Omental fat pad (tissue), 4 donors: Measurements from ENCODE around the gene DDRGK1. TPM values are rescaled to one million over a fixed set of nuclear protein-coding genes. Genes with fewer than 3 reads are reported as not detected.
"Not testable (repeated sequence)": the region's sequence is repeated elsewhere in the genome, so short reads cannot be mapped to it uniquely, and the experiment has no call there.

Experiments used
- ATAC-seq: fragments of 150-250 bp; one replicate; pipeline ENCODE4 v1.9.1; 2016; ENCODE audit warnings: mild to moderate bottlenecking, moderate library complexity; ENCODE audit not compliant: low FRiP score
- DNase-seq: peaks from one replicate; pipeline ENCODE4 v3.0.0-alpha.2; 2019; ENCODE audit warnings: low spot score
- CTCF ChIP-seq, 3 donors: fragments of 450-650 bp; IDR thresholded peaks; one replicate each; pipeline ENCODE4 v1.5.1; 2016 to 2017; ENCODE audit warnings: antibody characterized with exemption in 3 of 3, mild to moderate bottlenecking in 3 of 3, moderate library complexity in 2 of 3
- total RNA-seq, 4 donors: library from RNA; depleted of rRNA; stranded (reverse); fragments of >200 nt; gene quantifications; one replicate each; pipeline ENCODE4 v1.1.0, GENCODE V29; 2016

DDRGK1 gene
- total RNA-seq, 4 donors from 2014 or later: 61.5 to 76.5 (median 68.2) TPM

- no peak for DNase-seq
- no peak for TF ChIP-seq CTCF (IDR thresholded peaks at IDR 0.05)
- ATAC-seq: no peak
These were observed 12.1 kb downstream of the DDRGK1 start for GRCh38 chr20:3192226-3193015.

GRCh38 chr20:3190681-3191111 lies 13.8 kb downstream of the DDRGK1 start:
- TF ChIP-seq CTCF (IDR thresholded peaks at IDR 0.05): no peak
- ATAC-seq (no peak), DNase-seq (no peak)

GRCh38 chr20:3189561-3190131 lies 14.8 kb downstream of the DDRGK1 start:
- DNase-seq: no peak
- ATAC-seq: no peak
- no peak for TF ChIP-seq CTCF (IDR thresholded peaks at IDR 0.05)

- DNase-seq (no peak), ATAC-seq (no peak)
- TF ChIP-seq CTCF (IDR thresholded peaks at IDR 0.05): no peak
These were observed 15.6 kb downstream of the DDRGK1 start for GRCh38 chr20:3188823-3189413.

GRCh38 chr20:3187861-3188260 lies 16.6 kb downstream of the DDRGK1 start:
- not testable (repeated sequence) for ATAC-seq, DNase-seq

- no peak for DNase-seq
- TF ChIP-seq CTCF (IDR thresholded peaks at IDR 0.05): no peak
- ATAC-seq: no peak
These were observed 20.4 kb downstream of the DDRGK1 start for GRCh38 chr20:3183896-3184612.

GRCh38 chr20:3182429-3182828 lies 22.1 kb downstream of the DDRGK1 start:
- not testable (repeated sequence) for ATAC-seq, DNase-seq
